ENCODE data around the gene DZIP1L.

DZIP1L gene

GRCh38 chr3:138034918-138035317, 80.5 kb downstream of the DZIP1L start:
- no peak for DNase-seq (ENCODE audit: low read depth)

DNA sequence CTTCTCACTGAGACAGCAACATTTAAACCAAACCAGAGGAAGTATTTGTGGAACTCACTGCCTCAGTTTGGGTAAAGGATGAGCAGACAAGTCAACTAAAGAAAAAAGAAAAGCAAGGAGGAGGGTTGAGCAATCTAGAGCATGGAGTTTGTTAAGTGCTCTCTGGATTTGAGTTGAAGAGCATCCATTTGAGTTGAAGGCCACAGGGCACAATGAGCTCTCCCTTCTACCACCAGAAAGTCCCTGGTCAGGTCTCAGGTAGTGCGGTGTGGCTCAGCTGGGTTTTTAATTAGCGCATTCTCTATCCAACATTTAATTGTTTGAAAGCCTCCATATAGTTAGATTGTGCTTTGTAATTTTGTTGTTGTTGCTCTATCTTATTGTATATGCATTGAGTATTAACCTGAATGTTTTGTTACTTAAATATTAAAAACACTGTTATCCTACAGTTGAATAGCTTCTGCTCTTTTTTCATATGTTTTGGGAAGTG, 82.2 kb downstream of the DZIP1L start:
- no peak for DNase-seq (ENCODE audit: low read depth)

DNA sequence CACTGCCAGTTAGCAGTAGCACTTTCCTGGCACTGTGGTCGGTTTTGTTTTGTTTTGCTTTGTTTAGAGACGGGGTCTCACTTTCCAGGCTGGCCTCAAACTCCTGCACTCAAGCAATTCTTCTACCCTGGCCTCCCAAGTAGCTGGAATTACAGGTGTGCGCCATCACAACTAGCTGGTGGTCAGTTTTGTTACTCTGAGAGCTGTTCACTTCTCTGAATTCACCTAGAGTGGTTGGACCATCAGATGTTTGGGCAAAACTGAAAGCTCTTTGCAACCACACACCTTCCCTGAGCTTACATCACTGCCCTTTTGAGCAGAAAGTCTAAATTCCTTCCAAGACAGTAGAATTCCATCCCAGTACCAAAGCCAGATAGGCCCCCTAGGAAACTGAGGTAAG, 82.8 kb downstream of the DZIP1L start:
- DNase-seq (ENCODE audit: low read depth) = no peak

- no peak for DNase-seq (ENCODE audit: low read depth)
These were observed 83.9 kb downstream of the DZIP1L start for GRCh38 chr3:138031536-138031935.

GRCh38 chr3:138030734-138031280, 84.6 kb downstream of the DZIP1L start:
- DNase-seq (ENCODE audit: low read depth) = no peak

DNA sequence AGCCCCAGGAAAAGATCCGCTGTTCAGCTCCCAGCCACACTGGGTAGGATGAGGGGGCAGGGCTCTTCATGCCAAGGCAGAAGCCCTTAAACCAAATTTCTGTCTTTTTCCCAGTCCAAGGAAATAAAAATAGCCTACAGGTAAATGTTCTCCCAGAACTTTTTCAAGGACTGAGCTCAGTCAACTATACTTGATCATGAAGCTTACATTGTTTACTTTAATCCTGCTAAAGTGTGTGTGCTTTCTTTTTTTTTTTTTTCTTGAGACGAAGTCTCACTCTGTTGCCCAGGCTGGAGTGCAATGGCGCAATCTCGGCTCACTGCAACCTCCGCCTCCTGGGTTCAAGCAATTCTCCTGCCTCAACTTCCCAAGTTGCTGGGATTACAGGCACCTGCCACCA, 87.6 kb downstream of the DZIP1L start:
- no peak for DNase-seq (ENCODE audit: low read depth)

- DNase-seq (ENCODE audit: low read depth) = no peak
These were observed 89.9 kb downstream of the DZIP1L start for GRCh38 chr3:138025553-138025952.

GRCh38 chr3:138023754-138024153, 91.7 kb downstream of the DZIP1L start:
- no peak for DNase-seq (ENCODE audit: low read depth)

DNA sequence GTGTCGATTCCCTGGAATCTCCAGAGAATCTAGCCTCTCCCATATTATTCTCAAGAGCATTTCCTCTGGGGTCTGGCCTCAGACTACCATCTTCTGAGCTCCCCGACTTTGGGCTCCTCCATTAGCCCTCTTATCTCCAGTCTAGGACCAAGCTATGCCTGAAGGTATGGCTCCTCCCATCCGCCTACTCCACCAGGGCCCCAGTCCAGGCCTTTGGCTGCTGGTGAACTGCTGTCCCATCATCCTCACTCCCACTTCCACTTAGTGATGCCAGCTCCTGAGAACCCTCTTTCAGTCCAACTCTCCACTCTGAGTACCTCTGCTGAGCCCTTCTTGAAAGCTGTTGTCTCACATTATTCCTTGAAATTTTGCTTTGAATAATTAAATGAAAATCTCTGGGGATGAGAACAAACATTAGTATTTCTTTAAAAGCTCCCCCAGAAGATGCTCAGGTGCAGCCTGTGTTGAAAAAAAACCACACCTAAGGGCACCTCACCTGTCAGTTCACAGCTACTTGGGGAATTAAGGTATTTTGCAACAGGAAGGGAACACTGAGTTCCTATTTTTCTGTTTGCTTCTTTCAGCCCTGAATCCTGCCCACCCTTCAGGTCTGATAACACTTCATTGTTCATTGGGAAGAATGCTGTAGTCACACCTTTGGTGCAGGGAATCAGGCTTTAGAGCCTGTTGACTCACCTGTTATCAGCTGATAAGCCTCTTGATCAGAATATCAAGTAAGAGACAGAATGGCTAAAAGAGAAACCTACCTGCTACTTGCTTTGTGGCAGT, 95.9 kb downstream of the DZIP1L start:
- no peak for DNase-seq (ENCODE audit: low read depth)

GRCh38 chr3:138016065-138016464, 99.3 kb downstream of the DZIP1L start:
- no peak for DNase-seq (ENCODE audit: low read depth)

DNA sequence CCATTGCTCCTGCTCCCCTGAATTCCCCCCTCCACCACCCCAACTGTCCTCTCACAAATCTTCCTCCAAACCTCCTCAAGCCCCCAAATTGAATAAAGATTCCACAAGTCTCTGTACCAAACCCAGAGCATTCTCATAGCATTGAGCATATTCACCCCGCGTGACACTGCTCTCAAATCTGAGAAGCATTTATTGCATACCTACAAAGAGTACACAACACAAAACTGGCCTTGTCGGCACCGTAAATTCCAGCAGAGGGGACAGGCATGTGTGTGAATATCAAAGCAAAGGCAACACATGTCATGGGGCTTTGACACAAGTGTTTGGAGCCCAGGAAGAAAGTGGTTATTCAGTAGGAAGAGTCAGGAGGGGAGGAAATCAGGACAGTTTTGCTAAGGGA, 102.9 kb downstream of the DZIP1L start:
- no peak for DNase-seq (ENCODE audit: low read depth)

Measured in non-pigmented ciliary epithelial cell (primary cell).